OCI-LY7 (cell line): ENCODE results near the gene ATF7.

Experiments used
- EZH2phosphoT487 ChIP-seq: fragments of 200-600 bp; sonication (generic); IDR thresholded peaks from 2 replicates; pipeline ENCODE4 v1.6.1; 2018; ENCODE audit warnings: low read depth, borderline replicate concordance, mild to moderate bottlenecking, mixed run types, antibody characterized with exemption, low read length, moderate library complexity, mixed read lengths
- TF ChIP-seq, protein P1 (sequence below): fragments of 200-600 bp; sonication (generic); conservative IDR thresholded peaks from 2 replicates; pipeline ENCODE4 v1.5.1; 2014; ENCODE audit warnings: mild to moderate bottlenecking, antibody characterized with exemption, low read length, moderate library complexity, mixed read lengths

DNA sequence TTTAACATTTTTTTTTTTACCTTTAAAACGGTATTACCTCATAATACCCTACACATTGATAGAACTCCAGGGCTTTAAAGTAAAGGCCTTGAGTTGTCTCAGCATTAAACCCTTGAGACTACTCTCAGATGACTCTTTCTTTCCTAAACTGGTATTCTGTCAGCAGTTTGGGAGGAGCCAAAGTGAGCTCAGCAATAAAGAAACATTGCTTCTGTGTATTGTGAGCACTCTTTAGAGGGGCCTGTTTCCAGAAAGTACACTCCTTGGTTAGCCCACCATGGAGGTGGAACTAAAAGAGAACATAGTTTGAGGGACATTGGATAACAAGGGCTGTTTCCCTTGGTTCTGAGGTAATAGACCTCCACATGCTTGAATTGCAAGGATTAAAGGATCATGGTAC, 147.3 kb downstream of the ATF7 start:
- TF ChIP-seq, protein P1, sequence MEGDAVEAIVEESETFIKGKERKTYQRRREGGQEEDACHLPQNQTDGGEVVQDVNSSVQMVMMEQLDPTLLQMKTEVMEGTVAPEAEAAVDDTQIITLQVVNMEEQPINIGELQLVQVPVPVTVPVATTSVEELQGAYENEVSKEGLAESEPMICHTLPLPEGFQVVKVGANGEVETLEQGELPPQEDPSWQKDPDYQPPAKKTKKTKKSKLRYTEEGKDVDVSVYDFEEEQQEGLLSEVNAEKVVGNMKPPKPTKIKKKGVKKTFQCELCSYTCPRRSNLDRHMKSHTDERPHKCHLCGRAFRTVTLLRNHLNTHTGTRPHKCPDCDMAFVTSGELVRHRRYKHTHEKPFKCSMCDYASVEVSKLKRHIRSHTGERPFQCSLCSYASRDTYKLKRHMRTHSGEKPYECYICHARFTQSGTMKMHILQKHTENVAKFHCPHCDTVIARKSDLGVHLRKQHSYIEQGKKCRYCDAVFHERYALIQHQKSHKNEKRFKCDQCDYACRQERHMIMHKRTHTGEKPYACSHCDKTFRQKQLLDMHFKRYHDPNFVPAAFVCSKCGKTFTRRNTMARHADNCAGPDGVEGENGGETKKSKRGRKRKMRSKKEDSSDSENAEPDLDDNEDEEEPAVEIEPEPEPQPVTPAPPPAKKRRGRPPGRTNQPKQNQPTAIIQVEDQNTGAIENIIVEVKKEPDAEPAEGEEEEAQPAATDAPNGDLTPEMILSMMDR = no peak
- no peak for TF ChIP-seq EZH2phosphoT487
